ENCODE data around the gene TEKT2. TPM values are rescaled to one million over a fixed set of nuclear protein-coding genes. Genes with fewer than 3 reads are reported as not detected.
A peak's percentile ranks its signal among the peaks of the same experiment; 100 is the strongest.

TEKT2 gene
- total RNA-seq, 2 experiments from 2014 or later, result not detected

DNA sequence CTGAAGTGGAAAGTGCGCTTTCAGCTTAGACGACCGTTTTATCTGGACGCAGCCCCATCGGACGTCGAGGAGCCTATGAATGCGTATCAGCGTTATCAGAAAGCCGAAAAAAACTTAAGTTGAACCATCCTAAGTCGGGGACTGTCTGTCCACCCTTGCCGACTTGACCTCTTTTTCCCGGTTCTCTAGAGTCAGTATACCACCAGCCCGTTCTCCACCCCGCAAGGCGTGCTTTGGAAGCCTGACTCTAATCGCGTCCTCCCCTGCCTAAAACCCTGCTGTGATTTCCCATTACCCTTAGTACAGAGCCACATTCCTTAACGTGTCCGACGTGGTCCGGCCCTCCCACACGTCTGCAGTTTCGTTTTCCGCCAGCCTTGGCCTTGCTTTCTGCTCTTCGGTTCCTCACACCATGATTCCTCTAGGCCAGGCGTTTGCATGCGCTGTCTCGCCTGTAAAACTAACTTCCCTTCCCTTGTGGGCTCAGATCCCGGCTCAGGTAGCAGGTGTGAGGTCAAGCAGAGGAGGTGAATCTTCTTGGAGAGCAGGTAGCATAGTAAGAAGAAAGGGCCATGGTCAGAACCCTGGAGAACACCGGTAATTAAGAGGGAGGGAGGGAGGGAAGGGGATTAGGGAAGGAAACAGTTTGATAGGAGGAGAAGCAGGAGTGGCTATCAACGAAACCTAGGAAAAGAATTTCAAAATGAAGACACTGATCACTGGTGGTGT is 5.7 kb downstream of the TEKT2 start:
- peaks cover 10% of the 10 kb centered on the region for H3K36me3 Mint-ChIP-seq (ENCODE audit: low read depth)
- CTCF ChIA-PET, result interaction anchor here (1.6 kb wide), 1 partner anchor 13 kb away, joined by 3 read pairs; no protein-coding TSS in a partner anchor
- H3K27me3 Mint-ChIP-seq (ENCODE audit: low read depth), result peaks cover 18% of the 10 kb centered on the region
- DNase-seq, result no peak
- peaks cover 17% of the 10 kb centered on the region for H3K4me1 Mint-ChIP-seq (ENCODE audit: low read depth)
- intact Hi-C loops (cut with micrococcal nuclease), result loop anchor here (1.0 to 5.0 kb wide), 2 partner anchors 60 to 218 kb away; partner anchors contain the start of genes SH3D21 and TRAPPC3
- H3K4me3 Mint-ChIP-seq, result peak overlapping the region; percentile 87
- H3K27ac Mint-ChIP-seq, result peak overlapping the region; percentile 72
- no peaks in the 10 kb centered on the region for H3K9me3 Mint-ChIP-seq

DNA sequence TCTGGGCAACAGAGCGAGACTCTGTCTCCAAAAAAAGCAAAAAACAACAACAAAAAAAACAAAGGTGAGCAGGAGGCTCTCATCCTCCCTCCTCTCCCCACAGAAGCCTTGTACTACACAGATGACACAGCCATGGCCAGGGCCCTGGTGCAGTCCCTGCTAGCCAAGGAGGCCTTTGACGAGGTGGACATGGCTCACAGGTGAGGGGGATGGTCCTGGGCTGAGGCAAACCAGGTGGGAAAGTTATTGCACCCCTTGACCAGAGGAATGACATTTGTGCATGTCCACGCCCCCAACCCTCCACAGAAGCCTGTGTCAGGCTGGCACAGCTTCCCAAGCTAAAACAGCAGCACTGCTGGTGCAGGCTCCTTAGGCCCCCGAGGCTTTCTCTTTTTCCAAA is 7.2 kb downstream of the TEKT2 start:
- CTCF ChIA-PET, result interaction anchor here (0.7 to 1.2 kb wide), 2 partner anchors 9 to 37 kb away, joined by 3 read pairs; no protein-coding TSS in a partner anchor
- H3K27me3 Mint-ChIP-seq (ENCODE audit: low read depth), result peaks cover 6% of the 10 kb centered on the region
- peaks cover 17% of the 10 kb centered on the region for H3K4me1 Mint-ChIP-seq (ENCODE audit: low read depth)
- no peak overlapping the region for H3K27ac Mint-ChIP-seq
- no peaks in the 10 kb centered on the region for H3K9me3 Mint-ChIP-seq
- DNase-seq, result no peak
- peaks cover 10% of the 10 kb centered on the region for H3K36me3 Mint-ChIP-seq (ENCODE audit: low read depth)
- H3K4me3 Mint-ChIP-seq, result no peak overlapping the region
- intact Hi-C loops (cut with micrococcal nuclease), result no loop called here

DNA sequence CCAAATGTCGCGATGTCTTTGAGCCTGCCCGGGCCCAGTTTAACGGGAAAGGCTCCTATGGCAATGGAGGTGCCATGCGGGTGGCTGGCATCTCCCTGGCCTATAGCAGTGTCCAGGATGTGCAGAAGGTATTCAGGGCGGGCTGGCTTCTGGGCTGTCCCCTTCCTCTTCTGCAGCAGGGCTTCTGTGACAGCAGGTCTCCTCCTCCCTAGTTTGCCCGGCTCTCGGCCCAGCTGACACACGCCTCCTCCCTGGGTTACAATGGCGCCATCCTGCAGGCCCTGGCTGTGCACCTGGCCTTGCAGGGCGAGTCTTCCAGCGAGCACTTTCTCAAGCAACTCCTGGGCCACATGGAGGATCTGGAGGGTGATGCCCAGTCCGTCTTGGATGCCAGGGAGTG is 7.8 kb downstream of the TEKT2 start:
- Mint-ChIP-seq H3K36me3 (ENCODE audit: low read depth) (peaks cover 10% of the 10 kb centered on the region), H3K4me1 (ENCODE audit: low read depth) (peaks cover 17% of the 10 kb centered on the region), H3K4me3 (no peak overlapping the region), H3K27me3 (ENCODE audit: low read depth) (peaks cover 2% of the 10 kb centered on the region), H3K9me3 (no peaks in the 10 kb centered on the region), H3K27ac (no peak overlapping the region)
- CTCF ChIA-PET, result no interaction called here
- DNase-seq, result no peak
- intact Hi-C loops (cut with micrococcal nuclease), result no loop called here

DNA sequence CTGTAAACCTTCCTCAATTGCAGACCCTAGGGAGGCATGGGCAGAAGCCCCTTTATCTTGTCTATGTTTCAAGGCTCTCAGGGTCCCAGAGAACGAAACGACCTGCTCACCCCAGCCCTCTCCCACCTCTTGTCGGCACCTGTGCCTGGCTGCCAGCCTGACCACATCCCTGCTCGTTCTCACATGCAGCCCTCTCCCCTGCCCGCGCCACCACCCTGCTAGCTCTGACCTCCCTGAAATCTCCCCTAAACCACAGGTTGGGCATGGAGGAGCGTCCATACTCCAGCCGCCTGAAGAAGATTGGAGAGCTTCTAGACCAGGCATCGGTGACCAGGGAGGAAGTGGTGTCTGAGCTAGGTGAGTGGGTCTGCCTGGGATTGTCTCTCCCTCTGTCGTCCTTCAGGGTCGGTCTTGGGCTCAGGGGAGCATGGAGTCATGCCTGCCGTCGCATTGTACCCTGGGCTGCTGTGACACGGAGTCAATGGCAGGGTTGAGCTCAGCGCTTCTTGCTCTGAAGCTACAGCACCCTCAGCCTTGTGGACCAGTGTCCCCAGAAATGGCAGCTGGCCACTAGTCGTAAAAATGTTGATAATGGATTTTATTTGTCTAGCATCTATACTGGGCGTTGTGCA is 8.4 kb downstream of the TEKT2 start:
- Mint-ChIP-seq H3K27me3 (ENCODE audit: low read depth) (no peaks in the 10 kb centered on the region), H3K9me3 (no peaks in the 10 kb centered on the region), H3K27ac (peak overlapping the region; percentile 30), H3K4me1 (ENCODE audit: low read depth) (peaks cover 17% of the 10 kb centered on the region), H3K36me3 (ENCODE audit: low read depth) (peaks cover 10% of the 10 kb centered on the region), H3K4me3 (no peak overlapping the region)
- intact Hi-C loops (cut with micrococcal nuclease), result no loop called here
- DNase-seq, result no peak
- CTCF ChIA-PET, result interaction anchor here (1.0 to 3.7 kb wide), 3 partner anchors 43 to 96 kb away, joined by 3 to 23 read pairs (median 5); partner anchors contain the start of gene TRAPPC3

DNA sequence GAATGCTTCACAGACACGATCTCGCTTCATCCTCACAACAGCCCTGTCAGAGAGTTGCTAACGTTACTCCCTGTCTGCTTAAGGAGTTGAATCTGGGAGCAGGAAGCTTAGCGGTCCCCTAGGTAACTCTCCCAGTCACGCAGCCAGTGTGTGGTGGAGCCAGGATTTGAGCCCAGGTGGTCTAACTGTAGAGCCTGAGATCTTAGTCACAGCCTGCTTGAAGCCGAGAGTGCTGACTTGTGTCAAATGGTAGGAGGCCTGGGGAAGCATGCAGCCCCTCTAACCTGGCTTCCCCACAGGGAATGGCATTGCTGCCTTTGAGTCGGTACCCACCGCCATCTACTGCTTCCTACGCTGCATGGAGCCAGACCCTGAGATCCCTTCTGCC is 8.9 kb downstream of the TEKT2 start:
- DNase-seq, result no peak
- H3K4me1 Mint-ChIP-seq (ENCODE audit: low read depth), result peaks cover 17% of the 10 kb centered on the region
- intact Hi-C loops (cut with micrococcal nuclease), result no loop called here

DNA sequence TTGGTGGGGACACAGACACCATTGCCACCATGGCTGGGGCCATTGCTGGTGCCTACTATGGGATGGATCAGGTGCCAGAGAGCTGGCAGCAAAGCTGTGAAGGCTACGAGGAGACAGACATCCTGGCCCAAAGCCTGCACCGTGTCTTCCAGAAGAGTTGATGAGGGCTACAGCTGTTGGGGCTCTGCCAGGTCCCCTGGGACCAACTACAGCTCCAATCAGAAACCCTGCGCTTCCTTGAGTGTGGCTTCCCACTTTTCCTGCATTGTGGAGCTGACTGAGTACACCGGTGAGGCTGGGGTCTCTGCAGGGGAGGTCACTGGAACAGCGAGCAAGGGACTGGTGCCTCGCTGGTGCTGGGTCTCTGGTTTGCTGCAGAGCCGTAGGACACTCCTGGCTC is 9.3 kb downstream of the TEKT2 start:
- Mint-ChIP-seq H3K27ac (no peak overlapping the region), H3K36me3 (ENCODE audit: low read depth) (peaks cover 10% of the 10 kb centered on the region), H3K4me3 (no peak overlapping the region), H3K9me3 (no peaks in the 10 kb centered on the region), H3K4me1 (ENCODE audit: low read depth) (peaks cover 15% of the 10 kb centered on the region), H3K27me3 (ENCODE audit: low read depth) (no peaks in the 10 kb centered on the region)
- CTCF ChIA-PET, result interaction anchor here (1.7 to 3.7 kb wide), 2 partner anchors 42 to 56 kb away, joined by 5 to 23 read pairs; partner anchors contain the start of gene TRAPPC3
- no peak for DNase-seq
- intact Hi-C loops (cut with micrococcal nuclease), result no loop called here

More for the DNA sequence above, 8.9 kb downstream of the TEKT2 start:
- H3K4me3 Mint-ChIP-seq, result no peak overlapping the region
- H3K27me3 Mint-ChIP-seq (ENCODE audit: low read depth), result no peaks in the 10 kb centered on the region
- CTCF ChIA-PET, result interaction anchor here (1.0 to 3.7 kb wide), 3 partner anchors 42 to 95 kb away, joined by 3 to 23 read pairs (median 5); partner anchors contain the start of gene TRAPPC3
- peak overlapping the region; percentile 30 for H3K27ac Mint-ChIP-seq
- peaks cover 10% of the 10 kb centered on the region for H3K36me3 Mint-ChIP-seq (ENCODE audit: low read depth)
- H3K9me3 Mint-ChIP-seq, result no peaks in the 10 kb centered on the region

DNA sequence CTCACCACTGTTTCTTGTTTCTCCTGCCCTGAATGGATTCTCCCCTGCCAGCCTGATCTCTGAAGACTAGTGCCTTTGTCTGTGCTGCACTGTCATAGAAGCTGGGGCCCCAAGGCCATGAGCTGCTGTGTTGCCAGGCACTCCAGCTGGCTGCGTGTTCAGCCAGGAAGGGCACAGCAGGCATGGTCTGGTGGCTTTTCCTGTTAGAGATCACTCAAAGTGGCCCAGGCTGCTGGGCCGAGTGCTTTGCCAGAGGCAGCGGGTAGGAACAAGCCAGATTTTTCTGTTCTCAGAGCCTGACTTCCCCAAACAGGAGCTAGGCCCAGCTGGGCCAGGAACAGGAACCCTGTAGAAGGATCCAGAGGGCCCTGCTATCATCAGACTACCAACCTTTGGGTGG is 10.0 kb downstream of the TEKT2 start:
- Mint-ChIP-seq H3K4me3 (no peak overlapping the region), H3K27ac (no peak overlapping the region), H3K4me1 (ENCODE audit: low read depth) (peaks cover 15% of the 10 kb centered on the region), H3K27me3 (ENCODE audit: low read depth) (no peaks in the 10 kb centered on the region), H3K36me3 (ENCODE audit: low read depth) (peaks cover 10% of the 10 kb centered on the region), H3K9me3 (no peaks in the 10 kb centered on the region)
- no peak for DNase-seq
- CTCF ChIA-PET, result interaction anchor here (1.7 to 3.7 kb wide), 2 partner anchors 41 to 55 kb away, joined by 5 to 23 read pairs; partner anchors contain the start of gene TRAPPC3
- intact Hi-C loops (cut with micrococcal nuclease), result no loop called here

DNA sequence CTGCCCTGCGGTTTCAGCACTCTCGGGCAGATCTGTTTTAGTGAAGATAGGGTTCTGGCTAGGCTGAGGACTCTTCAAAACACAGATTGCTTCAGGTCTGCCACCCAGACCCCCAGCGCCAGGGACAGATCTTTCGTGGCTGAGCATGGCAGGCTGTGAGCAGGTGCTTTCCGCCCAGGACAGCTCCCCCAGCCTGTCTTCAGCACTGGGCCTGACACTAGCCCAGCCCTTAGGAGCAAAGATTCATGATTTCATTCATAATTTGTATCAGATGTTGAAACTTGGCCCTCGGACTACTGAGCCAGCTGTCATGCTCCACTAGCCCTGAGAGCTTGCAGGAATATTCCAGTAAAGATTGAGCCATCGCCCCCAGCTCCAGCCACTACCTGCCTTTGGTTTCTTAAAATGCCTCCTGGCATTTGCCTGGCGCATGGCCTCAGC is 10.7 kb downstream of the TEKT2 start:
- intact Hi-C loops (cut with micrococcal nuclease), result no loop called here
- peaks cover 7% of the 10 kb centered on the region for H3K36me3 Mint-ChIP-seq (ENCODE audit: low read depth)
- CTCF ChIA-PET, result interaction anchor here (0.5 to 3.7 kb wide), 4 partner anchors 8 to 97 kb away, joined by 3 to 23 read pairs (median 4); no protein-coding TSS in a partner anchor
- no peak overlapping the region for H3K4me3 Mint-ChIP-seq
- H3K27me3 Mint-ChIP-seq (ENCODE audit: low read depth), result no peaks in the 10 kb centered on the region
- H3K4me1 Mint-ChIP-seq (ENCODE audit: low read depth), result peaks cover 13% of the 10 kb centered on the region
- H3K27ac Mint-ChIP-seq, result no peak overlapping the region
- H3K9me3 Mint-ChIP-seq, result no peaks in the 10 kb centered on the region
- no peak for DNase-seq

DNA sequence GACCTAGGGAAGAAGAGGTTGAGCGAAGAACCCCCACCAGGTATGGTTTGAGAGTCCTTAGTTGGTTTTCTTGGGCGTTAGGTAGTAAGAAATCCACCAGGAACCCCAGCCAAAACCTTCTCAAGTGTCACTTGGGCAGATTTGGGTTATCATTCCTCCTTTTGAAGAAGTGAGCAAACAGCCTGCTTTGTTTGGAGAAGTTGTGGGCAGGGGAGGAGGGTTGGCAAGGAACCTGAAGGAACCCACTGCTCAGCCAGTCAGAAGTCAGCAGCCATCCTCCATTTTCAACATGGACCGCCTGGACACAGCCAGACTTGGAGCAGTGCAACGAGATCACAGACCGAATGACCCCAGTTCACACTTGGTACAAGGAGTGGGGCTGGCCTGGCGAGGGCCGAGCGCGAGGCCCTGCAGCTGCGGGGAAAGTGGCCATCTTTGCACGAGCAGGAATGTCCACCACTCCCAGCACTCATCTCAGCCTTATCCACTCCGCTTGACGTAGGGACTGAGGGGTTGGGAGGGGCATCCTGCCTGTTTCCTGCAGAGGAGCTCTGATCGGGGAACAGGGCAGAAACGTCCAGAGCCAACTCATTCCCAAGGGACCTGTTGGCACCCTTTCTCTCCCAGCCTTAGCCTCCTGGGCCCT is 12.0 kb downstream of the TEKT2 start:
- Mint-ChIP-seq H3K4me1 (ENCODE audit: low read depth) (peaks cover 10% of the 10 kb centered on the region), H3K27me3 (ENCODE audit: low read depth) (no peaks in the 10 kb centered on the region), H3K4me3 (no peak overlapping the region), H3K36me3 (ENCODE audit: low read depth) (peaks cover 6% of the 10 kb centered on the region), H3K9me3 (no peaks in the 10 kb centered on the region), H3K27ac (no peak overlapping the region)
- intact Hi-C loops (cut with micrococcal nuclease), result loop anchor here (1.0 kb wide), 1 partner anchor 189 kb away; no protein-coding TSS in a partner anchor
- no peak for DNase-seq
- CTCF ChIA-PET, result interaction anchor here (0.6 to 3.7 kb wide), 6 partner anchors 7 to 92 kb away, joined by 3 to 23 read pairs (median 6); no protein-coding TSS in a partner anchor

DNA sequence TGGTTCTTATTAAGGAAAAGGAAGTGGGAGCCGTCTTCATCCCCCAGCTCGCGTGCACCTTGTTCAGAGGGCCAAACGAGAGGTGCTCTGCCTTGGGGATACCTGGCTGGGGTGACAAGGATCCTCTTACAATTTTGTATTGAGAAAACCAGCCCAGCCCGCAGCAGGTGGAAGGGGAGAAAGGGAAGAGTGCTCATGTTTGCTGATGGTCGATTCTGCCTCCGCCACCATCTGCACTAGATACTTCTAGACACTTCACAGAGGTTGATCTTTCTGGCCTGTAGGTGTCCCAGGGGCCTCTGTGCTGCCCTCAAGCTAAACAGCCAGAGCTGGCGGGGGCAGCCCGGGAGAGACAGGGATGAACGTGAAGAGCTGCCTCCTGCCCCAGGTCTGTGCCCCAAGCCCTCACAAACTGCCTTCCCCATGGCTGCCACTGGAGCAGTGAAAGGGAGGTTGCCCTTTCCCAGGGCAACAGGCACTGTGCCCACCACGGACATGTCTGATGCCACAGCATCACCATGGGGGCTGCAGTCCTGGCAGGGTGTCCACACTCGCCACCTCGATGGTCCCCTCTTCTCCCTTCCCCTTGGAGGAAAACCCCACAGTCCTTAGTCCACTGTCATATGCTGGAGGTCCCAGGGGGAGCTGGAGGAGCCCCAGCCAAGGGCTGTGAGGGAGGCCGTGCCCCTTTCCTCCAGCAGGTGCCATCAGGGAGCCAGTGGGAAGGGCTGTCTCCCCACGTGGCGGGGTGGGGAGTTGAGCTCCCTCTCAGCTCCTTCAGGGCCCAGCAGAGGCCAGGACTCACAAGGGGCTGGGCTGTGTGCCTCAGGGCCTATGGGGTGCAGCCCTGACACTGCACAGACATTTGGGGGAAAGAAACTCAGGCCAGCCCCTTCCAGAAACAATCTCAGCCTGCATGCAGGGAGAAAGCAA is 12.9 kb downstream of the TEKT2 start:
- Mint-ChIP-seq H3K4me3 (no peak overlapping the region), H3K36me3 (ENCODE audit: low read depth) (peaks cover 4% of the 10 kb centered on the region), H3K9me3 (no peaks in the 10 kb centered on the region), H3K27me3 (ENCODE audit: low read depth) (no peaks in the 10 kb centered on the region), H3K27ac (no peak overlapping the region), H3K4me1 (ENCODE audit: low read depth) (peaks cover 8% of the 10 kb centered on the region)
- CTCF ChIA-PET, result interaction anchor here (0.6 to 2.1 kb wide), 3 partner anchors 38 to 95 kb away, joined by 4 to 7 read pairs (median 7); no protein-coding TSS in a partner anchor
- DNase-seq, result no peak
- intact Hi-C loops (cut with micrococcal nuclease), result loop anchor here (1.0 kb wide), 1 partner anchor 189 kb away; no protein-coding TSS in a partner anchor
